NCI-H345 treated with DMSO at 0.1 percent for 48 hours (cell line): Measurements from ENCODE around the gene RUNDC3A.
"Not testable (repeated sequence)": the region's sequence is repeated elsewhere in the genome, so short reads cannot be mapped to it uniquely, and the experiment has no call there.

Experiments used
- DNase-seq: peaks from one replicate; lab custom pipeline; 2025; ENCODE audit not compliant: unreplicated experiment; lab: John Stamatoyannopoulos, UW

RUNDC3A gene

DNA sequence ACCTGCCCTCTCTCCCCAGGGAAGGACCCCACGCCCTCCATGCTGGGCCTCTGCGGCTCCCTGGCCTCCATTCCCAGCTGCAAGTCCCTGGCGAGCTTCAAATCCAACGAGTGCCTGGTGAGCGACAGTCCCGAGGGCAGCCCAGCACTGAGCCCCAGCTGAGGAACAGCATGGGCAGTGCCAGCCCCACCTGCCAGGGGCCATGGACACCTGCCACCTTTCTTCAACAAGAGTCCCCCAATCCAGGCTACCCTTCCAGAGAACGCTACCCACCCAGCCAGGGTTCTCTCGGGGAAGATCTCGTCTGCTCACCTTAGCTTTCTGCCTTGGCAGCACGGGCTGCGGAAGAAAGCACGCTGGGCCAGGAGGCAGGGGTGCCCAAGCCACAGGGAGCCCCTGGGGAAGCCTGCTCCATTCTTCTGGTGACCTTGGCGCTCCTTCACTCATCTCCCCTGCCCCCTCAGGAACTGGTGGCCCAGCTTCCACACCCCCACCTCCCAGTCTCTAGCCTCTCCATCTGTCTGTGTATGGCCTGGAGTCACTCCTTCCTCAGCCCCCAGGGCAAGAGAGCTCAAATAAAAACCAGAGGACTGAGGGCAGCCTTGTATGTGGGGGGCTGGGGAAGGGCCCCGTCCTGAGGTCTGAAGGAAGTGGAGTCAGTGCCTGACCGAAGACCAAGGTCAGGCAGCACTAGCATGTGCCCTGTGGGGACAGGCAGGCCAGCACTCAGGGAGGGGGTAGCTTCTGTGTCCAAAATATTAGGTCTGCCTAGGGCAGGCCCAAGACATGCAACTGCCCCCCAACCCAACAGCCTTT is 9.9 kb downstream of the RUNDC3A start:
- no peak for DNase-seq

DNA sequence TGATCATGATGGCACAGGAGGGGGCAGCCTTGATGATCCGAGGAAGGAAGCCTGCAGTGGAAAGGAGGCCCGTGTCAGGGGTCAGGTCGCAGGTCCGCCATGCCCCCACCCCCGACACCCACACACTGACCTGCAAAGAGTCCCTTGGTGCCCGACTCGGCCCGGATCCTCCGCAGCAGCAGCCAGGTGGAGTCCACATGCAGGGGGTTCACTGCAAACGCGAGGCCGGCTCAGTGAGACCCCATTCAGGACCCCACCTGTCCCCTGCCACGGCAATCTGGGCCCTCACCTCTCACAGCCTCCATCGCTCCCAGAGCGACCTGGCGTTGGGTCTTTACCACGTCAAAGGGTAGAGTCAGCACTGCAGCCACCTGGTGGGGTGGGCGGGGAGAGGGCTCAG is 11.7 kb downstream of the RUNDC3A start:
- DNase-seq: no peak

DNA sequence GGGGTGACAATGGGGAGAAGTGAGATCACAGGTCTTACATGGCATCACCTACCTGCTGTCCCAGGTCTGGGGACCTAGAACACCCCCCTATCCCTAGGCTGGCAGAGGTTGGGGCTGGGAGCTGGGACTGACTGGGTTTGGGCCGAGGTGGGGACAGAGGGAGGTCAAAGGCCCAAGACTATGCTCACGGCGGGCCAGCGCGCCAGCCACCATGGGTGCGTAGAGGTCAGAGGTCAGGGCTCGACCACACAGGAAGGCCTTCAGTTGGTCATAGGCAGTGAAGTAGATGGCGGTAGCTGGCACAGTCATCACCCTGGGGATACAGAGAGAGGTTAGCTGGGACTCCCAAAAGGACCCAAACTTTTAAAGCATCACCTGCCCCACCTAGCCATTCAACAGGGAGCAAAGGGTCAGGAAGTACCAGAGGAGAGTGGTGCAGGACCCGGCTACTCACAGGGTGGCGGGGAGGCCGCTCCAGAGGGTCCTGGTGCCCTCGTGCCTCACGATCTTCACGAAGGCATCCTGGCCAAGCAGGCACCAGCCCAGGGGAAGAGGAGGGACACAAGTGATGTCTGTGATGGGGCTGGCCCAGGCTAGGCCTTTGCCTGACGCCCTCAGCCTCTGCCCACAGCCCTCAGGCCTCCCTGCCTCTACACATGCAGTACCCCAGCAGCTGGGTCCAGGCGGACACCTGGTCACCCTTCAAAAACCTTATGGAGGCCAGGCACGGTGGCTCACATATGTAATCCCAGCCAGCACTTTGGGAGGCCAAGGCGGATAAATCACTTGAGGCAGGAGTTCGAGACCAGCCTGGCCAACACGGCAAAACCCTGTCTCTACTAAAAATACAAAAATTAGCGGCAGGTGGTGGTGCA is 13.1 kb downstream of the RUNDC3A start:
- DNase-seq: no peak

DNA sequence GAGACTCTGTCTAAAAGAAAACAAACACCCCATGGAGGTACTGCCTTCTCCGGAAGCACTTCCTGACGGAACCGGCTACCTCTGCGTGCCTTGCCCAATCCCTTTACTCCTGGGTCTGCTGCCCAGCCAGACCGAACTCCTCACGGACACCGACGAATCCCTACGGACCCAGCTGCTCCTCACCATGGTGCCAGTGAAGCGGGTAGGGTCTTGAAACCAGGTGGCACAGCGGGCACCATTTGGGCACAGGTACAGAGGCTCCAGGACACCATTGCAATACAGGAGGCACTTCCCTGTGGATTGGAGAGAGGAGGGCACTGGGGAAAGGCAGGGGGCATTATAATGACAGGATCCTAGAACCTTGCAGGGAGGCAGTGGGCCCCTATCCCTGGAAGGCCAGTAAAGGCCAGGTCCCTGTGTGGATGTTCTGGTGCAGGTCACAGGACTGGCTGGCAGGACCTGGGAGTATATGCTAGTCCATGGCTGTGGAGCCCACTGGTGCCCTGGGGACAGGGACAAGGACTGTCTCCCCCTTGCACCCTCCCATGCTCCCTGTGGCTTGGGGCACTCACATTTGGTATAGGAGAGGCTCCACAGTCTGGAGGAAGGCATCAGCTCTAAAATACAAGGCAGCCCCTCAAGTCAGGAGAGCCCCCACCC is 14.0 kb downstream of the RUNDC3A start:
- no peak for DNase-seq

DNA sequence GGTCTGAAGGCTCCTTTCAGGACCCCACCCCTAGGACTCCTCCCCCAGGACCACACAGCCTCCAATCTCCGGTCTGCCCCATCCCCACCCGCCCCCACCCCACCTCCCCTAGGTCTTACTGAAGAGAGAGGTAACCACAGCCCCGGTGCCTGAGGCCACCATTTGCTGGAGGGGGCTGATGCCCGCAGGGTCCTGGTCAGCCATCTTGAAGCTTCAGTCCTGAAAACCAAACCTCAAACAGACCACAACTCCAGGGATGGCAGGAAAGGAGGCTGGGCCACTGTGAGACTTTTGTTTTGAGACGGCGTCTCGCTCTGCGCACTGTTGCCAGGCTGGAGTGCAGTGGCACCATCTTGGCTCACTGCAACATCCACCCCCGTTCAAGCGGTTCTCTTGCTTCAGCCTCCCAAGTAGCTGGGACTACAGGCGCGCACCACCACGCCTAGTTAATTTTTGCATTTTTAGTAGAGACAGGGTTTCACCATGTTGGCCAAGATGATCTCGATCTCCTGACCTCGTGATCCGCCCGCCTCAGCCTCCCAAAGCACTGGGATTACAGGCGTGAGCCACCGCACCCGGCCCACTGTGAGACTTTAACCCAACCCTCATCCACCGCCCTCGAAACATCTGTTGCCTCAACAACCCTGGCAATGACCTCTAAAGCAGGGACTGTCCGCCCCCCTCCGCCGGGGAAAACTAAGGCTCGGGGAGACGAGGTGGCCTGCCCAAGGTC is 15.1 kb downstream of the RUNDC3A start:
- DNase-seq: no peak

DNA sequence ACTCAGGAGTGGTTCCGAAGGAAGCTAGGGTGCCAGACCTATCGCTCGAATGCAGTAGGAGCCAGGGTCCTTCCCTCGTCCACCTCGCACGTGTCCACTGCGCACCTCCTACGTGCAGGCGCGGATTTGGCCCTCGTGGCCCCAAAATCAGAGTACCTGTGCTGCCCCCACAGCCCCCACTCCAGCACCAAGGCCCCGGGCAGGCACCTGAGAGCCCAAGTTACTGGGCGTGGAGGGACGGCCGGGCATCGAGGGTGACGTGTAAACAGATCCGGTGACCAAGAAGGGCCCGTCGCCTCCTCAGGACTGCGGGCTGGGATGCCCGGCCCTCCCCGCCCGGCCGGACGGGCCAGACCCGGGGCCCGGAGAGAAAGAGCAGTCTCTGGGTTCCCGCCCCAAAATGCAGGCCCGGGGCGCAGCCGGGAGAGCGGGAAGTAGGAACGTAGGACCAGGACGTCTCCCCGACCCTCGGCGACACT is 15.7 kb downstream of the RUNDC3A start:
- DNase-seq: no peak

DNA sequence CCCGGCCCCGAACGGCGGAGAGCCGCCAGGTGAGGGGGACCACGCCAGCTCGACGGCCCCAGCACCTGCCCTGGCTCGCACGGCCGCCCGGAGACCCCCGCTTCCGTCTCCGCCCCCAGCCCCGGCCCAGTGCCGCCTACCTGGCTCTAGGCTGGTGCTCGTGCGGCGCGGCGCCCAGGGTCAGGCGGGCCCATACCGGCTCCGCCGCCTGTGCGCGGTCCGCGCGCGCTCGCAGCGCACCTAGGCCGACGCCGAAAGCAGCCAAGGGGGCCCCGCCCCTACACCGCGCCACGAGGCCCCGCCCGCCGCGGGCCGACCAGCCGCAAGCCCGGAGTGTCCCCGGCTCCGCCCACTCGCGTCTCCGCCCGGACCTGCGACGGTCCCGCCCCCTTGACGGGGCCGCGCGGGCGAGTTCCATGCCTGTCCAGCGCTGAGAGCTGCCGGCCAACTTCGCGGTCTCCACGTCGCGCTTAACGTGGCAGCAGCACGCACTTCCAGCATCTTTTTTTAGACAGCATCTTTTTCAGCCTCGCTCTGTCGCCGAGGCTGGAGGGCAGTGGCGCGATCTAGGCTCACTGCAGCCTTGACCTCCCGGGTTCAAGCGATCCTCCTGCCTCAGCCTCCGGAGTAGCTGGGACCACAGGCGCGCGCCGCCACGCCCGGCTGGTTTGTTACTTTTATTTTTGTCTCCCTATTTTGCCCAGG is 16.3 kb downstream of the RUNDC3A start, which contains the start of gene SLC25A39:
TSS of gene SLC25A39 (minus strand) at position 253 of the 705 bp plus-strand sequence. CDS start 1,261 bp downstream, outside the sequence.
- DNase-seq: peak; percentile 81

DNA sequence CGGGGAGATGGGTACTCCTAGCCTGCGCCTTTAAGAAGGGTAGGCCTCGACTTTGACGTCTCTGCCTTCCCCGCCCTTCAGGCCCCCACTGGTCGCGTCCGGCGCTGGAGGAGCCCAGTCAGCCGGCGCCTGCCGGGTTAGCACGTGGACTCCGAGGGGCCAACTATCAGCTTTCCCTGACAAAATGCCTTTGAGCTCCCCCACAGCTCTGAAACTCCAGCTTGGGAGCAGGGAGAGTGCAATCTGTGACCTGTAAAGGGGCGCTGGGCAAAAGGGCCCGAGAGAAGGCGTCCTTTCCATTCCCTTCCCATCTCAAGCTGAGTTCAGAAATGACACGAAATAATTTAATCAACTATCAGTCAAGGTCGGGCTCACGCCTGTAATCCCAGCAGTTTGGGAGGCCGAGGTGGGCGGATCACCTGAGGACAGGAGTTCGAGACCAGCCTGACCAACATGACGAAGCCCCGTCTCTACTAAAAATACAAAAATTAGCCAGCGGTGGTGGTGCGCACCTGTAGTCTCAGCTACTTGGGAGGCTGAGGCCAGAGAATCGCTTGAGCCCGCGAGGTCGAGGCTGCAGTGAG is 18.6 kb downstream of the RUNDC3A start:
- DNase-seq: peak; percentile 92

DNA sequence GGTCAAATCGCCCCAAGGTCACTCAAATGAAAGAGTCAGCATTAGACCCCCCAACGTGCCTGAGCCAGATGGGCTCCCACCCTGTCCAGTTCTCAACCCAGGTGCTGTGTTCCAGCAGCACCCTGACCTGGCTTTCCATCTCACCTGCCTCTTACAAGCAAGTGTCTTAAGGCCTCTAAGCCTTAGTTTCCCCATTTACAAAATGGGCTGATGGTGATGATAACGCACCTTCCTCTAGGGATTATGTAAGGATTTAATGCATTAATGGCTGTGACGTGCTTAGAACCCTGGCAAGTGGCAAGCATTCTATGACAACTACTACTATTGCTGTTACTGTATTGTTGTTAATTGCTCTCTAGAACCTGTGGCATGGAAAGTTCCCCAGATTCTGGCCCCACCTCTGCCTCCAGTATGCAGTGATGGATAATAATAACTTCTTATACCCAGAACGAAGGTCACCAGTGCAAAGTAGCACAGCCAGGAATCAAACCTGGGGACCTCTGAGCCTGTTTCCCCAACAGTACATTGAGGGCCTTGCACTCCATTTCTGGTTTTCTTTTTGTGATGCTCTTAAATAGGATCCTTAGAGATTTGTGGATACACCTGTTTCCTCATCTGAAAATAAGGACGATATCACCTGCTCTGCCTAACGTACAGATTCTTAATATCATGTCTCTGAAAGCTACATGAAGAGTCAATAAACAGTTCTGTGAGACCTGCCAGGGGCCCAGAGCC is 19.5 kb downstream of the RUNDC3A start:
- DNase-seq: no peak

DNA sequence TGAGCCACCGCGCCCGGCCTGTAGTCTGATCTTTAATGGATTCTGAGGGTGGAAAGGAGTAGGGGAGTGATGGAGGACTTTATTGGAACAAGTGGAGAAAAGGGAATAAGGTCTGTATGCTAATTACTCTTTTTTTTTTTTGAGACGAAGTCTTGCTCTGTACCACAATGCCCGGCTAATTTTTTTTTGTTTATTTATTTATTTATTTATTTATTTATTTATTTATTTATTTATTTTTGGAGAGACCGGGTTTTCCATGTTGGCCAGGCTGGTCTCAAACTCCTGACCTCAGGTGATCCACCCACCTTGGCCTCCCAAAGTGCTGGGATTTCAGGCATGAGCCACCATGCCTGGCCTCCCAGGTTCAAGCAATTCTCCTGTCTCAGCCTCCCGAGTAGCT is 21.1 kb downstream of the RUNDC3A start:
- DNase-seq: not testable (repeated sequence)

DNA sequence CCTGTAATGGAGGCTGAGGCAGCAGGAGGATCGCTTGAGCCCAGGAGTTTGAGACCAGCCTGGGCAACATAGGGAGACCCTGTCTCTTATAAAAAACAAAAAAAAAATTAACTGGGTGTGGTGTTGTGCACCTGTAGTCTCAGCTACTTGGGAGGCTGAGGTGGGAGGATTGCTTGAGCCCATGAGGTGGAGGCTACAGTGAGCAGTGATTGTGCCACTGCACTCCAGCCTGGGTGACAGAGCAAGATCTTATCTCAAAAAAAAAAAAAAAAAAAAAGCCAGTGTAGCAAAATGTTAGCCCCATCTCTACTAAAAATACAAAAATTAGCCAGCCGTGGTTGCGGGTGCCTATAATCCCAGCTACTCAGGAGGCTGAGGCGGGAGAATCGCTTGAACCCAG is 21.9 kb downstream of the RUNDC3A start:
- not testable (repeated sequence) for DNase-seq

DNA sequence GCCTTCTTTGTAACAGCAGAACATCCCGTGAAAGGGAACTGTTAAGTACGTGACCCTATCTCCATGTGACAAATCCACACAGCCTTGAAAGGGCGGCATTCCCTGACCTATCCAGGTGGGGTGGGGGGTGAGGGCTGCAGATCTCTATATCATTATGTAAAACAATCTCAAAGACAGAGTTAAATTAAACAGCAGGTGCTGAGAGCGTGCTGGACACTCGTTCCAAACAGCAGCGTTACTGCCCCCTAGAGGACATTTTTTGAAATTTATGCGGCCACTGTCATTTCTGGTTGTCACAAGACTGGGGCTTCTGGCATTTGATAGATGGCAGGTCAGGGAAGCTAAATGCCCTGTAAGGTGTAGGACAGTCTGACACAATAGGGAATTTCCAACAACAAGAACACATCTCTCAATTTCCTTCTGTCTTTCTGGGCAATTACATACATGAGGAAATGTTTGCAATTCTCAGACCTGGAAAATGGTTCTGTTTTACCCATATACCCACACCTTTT is 22.9 kb downstream of the RUNDC3A start:
- DNase-seq: peak; percentile 53

DNA sequence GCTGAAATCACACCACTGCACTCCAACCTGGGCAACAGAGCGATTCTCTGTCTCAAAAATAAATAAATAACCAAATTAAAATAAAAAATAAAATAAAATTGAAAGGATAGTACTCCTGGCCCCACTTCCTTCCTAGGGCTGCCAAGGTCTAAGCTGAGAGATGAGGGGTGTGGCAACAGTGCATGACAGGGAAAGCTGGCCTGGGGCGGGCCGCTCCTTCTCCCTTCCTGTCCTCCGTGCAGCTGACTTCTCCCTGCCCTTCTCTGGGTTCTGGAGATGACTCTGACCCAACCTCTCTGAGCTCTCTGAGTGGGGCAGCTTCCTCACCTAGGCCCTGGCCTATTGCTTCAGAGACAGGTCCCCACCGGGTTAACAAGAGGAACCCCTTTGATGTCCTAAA is 25.0 kb downstream of the RUNDC3A start:
- no peak for DNase-seq

DNA sequence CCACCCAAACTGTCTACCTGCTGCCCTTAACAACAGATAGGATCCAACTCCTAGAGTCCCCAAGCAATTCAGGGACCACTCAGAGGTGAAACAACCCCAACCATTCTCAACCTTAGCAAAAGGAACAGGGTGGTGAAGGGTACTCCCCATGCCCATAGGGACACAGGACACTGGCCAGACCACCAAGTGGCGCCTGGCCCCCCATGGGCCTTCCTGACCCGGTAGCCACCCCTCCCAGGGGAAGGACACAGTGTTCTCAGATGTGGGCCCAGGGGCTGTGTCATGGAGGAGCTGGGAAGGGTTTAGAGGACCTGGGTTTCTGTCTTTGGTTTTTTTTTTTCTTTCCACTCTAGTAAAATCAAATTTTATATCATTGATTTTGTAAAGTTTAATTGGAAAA is 25.9 kb downstream of the RUNDC3A start:
- no peak for DNase-seq

DNA sequence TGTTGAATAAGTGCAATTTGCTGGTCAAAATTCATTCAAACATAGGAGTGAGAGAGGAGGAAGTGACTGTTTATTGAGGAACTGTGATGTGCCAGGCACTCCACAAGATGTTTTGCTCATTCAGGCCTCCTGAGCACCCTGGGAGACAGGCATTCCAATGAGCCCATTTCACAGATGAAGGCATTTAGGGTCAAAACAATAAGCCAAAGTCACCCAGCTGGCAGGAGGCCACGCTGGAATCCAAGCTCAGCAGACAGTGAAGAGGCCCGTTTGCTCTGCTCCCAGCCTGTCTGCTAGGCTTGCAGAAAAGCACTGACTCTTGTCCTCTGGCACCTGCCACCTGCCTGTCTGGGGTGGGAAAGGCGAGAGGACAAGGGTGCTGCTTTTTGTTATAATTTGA is 26.3 kb downstream of the RUNDC3A start:
- DNase-seq: no peak

DNA sequence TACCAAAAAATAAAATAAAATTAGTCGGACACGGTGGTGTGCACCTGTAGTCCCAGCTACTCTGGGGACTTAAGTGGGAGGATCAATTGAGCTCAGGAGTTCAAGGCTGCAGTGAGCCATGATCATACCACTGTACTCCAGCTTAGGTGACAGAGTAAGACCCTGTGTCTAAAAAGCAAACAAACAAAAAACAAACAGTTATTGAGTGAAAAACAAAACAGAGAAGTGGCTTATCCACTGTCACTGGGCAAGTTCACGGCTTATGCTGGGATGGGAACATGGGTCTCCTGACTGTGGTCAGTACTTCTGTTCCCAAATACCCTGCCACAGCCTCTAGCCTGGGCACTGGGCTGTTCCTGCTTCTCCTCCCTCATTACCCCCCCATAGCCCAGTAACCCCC is 27.2 kb downstream of the RUNDC3A start:
- no peak for DNase-seq

DNA sequence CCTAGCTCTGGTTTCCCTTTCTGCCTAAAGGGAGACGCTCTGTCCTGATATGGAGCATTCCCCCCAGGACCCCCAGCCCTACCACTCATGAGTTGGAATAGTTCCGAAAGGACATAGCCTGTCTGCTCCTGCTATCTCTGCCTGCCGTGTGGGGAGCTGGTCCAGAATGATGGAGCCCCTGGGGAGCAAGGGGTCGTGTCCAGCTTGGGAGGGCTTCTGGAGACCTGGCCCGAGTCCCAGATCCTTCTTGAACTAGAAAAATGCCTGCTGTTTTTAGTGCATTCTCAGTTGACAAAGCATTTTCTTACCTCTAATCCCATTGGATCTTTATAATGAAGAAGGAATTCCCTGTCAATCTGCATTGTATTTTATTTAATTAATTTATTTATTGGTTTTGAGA is 27.6 kb downstream of the RUNDC3A start:
- no peak for DNase-seq

DNA sequence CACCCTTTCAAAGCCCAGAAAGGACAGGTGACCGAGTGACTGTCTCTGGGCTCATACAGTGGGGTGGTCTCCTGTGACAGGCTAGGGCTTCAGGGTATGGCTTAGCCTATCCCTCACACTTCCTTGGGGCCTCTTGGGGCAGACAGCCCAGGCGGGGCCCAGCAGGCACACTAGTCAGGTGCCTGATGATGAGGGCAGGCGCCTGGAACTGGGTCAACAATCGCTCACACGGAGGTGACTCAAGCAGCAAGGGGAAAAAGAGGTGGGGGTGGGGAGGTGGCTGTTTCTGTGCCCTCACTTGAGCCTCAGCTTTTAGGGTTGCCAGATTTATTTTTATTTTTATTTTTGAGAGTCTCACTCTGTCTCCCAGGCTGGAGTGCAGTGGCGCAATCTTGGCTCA is 30.3 kb downstream of the RUNDC3A start:
- no peak for DNase-seq

DNA sequence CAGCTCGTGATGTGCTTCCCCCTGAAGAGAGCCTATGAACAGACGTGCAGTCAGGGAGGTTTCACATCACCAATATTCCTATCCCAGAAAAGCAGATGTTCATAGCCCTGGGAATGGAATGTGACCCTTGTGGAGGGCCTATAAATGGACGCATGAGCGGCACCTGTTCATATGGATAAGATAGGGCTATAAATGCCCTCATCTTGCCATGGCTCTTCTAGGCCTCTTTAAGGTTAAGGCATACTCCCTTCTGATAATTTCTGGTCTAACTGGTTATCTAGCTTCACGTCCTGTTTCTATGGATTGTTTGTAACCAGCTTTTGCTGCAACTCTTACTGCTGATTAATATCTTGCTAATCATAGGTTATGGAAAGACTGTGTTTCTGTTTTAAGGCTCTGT is 32.2 kb downstream of the RUNDC3A start:
- DNase-seq: not testable (repeated sequence)
